DMS153 treated with DMSO at 0.1 percent for 48 hours (cell line): ENCODE data around the gene PTH2R.
A peak's percentile ranks its signal among the peaks of the same experiment; 100 is the strongest.
"Not testable (repeated sequence)": the region's sequence is repeated elsewhere in the genome, so short reads cannot be mapped to it uniquely, and the experiment has no call there.

Experiments
- DNase-seq: peaks from one replicate; lab custom pipeline; 2025; ENCODE audit not compliant: unreplicated experiment; lab: John Stamatoyannopoulos, UW

PTH2R gene, protein sequence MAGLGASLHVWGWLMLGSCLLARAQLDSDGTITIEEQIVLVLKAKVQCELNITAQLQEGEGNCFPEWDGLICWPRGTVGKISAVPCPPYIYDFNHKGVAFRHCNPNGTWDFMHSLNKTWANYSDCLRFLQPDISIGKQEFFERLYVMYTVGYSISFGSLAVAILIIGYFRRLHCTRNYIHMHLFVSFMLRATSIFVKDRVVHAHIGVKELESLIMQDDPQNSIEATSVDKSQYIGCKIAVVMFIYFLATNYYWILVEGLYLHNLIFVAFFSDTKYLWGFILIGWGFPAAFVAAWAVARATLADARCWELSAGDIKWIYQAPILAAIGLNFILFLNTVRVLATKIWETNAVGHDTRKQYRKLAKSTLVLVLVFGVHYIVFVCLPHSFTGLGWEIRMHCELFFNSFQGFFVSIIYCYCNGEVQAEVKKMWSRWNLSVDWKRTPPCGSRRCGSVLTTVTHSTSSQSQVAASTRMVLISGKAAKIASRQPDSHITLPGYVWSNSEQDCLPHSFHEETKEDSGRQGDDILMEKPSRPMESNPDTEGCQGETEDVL

DNA sequence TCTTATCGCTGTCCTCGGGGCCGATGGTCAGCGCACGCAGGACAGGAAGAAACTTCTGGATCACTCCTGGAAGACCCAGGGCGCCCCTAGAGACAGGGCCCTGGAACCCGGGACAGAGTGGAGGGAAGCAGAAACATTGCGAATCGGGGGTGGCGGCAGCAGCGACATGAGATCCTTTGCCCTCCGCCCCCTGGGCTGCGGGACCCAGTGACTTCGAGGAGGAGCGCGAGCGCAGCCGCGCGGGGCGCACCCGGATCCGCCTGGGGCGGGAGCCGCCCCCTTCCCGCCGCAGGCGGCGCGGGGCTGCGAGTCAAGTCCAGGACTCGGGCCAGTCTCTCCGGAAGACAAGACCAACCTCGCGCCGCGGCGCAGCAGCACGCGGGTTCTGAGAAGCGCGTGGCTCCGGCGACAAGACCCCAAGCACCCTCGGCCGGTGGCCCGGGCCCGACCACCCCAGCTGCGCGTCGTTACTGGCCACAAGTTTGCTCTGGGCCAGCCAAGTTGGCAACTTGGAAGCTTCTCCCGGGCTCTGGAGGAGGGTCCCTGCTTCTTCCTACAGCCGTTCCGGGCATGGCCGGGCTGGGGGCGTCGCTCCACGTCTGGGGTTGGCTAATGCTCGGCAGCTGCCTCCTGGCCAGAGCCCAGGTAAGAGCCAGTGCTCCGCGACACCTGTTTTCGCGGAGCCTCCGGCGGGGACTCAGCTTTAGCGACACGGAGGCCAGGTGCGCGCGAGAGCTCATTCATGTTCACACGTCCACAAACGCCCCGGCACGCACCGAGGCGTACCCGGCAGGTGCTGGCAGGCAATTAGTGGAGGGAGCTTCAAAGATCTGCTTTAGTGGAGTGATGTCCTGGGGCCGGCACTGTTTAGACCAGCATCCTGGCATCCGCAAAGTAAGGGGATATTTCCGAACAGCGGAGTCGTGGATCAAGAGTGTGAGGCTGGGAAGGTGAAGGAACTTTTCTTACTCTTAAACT, at the start of gene PTH2R:
PTH2R (plus strand) TSS at position 319 of the 978 bp plus-strand sequence; CDS start at position 571, 252 bp downstream.
- peak; percentile 59 for DNase-seq

DNA sequence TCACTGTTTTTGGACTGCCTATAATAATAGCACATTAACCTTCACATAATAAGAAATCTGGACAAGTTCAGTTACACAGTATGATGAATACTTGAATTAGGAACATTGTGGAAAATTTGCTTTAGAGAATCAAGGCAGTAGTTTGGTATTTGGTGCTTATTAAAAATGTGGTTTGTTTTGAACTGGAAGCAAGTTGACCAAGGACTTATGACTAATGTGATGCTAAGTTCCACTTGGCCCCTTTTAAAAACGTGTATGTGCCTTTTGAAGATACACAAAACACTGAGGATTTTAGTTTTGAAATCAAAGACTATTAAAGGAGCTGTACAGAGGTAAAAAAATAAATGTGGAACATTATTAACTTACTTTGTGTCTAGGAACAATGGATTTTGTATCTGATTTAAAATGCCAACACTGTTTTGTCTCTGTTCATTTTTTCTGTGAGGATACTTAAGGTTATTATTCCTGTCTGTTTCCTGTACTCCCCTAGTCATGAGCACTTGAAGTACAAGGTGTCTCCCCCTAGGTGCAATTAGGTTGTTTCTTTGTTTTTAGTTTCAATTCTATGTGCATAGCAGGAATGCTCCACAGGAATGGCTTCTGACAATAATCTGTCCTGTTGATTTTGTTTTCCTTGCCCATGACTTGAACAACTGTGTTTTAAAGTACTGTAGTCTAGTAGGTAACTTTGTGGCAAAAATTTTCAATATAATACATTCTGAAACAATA, 49.6 kb upstream of the PTH2R start:
- DNase-seq, result no peak

DNA sequence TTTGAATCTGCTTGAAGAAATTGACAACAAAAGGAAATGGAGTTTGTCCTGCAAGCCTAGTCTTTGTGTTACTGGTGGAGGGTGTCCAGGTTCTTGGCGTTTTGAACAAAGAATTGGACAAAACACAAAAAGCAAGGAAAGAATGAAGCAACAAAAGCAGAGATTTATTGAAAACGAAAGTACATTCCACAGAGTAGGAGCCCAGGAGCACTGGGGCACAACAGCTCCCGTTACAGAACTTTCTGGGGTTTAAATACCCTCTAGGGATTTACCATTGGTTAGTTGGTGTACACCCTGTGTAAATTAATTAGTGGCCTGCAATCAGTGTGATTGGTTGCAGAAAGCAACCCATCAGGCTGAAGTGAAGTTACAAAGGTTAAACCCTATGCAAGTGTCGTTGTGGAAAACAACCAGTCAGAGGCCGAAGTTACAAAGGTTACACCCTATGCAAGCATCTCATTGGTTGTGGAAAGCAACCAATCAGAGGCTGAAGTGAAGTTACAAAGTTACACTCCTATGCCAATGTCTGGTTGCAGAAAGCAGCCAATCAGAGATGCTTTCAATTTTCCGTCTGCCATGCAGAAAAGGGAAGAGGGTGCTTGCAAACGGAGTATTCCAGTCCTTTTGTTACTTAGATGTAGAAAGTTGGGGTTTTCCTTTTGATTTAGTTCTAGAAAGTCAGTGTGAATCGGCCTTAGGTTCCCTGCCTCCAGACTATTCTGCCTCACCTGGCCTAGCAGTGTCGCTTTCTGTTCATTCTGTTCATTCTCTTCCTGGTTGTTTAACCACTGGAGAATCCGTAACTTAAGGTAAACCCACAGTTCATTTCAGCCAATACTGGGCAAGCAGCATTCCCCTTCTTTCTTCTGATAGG, 47.6 kb upstream of the PTH2R start:
- DNase-seq, result no peak

DNA sequence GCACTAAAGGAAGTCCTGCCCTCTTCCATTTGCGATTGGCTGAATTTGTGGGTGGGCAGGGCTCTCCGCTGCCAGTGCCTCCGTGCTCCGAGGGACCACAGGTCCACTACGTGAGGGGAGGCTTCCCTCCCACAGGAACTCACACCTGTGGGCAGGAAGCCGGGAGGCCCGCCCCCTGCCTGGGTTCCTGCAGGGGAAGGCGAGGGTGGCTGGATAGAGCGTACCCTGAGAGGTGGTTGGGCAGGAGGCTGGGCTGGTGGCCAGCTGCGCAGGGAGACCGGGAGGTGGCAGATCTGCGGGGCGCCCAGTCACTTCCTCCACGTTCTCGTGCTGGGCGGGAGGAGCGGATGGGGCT, 47.0 kb upstream of the PTH2R start:
- no peak for DNase-seq

DNA sequence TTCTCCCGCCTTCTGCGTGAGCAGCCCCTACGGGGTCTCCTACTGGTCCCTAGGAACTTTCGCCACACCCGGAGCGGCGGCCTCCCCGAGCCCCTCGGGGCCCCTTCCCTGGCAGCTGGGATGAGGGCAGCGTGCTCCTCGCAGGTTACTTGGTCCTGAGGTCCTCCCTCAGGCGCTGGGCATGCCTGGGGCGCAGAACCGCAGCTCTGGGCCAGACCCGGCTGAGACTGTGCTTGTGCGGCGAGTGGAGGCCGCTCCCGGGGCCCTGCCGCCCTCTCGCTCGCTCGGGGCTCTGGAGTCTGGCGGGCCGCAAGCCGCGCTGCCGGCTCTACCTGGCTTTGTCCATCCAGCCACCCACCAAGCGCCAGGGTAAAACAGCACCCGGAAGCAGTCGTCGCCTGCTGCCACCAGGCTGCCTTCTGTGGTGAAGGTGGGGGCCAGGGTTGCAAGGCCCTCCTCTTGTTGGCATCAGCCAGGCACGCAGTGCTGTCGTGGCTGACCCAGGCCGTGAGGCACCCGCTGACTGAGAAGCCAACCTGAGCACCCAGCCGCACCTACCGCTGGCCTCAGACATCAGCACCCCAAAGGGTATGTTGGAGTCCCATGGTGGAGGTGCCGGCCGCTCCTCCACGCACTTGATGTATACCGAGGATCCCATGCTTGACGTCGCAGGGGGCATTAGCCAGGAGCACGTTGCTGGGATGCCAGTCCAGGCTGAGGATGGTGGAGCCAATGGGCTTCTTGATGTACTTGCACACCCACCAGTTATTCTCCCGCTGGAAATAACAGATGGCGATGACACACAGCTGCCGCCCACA, 46.1 kb upstream of the PTH2R start:
- no peak for DNase-seq

DNA sequence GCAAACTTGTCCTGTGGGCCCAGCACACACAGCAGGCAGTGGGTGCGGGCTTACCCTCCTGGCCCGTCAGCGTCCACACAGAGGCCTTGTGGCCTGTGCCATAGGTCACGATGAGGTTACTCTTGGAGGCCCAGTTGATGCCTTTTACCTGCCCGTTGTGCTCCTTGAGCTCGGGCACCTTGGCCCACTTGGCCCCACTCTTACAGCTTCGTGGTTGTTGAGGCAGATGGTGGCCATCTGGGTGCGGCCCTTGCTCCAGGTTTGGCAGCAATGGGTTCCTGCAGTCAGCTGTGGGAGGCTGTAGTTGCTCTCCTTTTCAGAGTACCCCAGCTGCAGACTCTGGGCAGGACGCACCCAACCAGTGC, 45.5 kb upstream of the PTH2R start:
- no peak for DNase-seq

DNA sequence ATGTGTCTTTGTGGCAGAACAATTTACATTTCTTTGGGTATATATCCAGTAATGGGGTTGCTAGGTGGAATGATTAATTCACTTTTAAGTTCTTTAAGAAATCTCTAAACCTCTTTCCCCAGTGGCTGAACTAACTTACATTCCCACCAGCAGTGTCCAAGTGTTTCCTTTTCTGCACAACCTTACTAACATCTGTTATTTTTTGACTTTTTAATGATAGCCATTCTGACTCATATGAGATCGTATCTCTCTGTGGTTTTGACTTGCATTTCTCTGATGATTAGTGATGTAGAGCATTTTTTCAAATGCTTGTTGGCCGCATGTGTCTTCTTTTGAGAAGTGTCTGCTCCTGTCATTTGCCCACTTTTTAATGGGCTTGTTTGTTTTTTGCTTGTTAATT, 43.1 kb upstream of the PTH2R start:
- no peak for DNase-seq

DNA sequence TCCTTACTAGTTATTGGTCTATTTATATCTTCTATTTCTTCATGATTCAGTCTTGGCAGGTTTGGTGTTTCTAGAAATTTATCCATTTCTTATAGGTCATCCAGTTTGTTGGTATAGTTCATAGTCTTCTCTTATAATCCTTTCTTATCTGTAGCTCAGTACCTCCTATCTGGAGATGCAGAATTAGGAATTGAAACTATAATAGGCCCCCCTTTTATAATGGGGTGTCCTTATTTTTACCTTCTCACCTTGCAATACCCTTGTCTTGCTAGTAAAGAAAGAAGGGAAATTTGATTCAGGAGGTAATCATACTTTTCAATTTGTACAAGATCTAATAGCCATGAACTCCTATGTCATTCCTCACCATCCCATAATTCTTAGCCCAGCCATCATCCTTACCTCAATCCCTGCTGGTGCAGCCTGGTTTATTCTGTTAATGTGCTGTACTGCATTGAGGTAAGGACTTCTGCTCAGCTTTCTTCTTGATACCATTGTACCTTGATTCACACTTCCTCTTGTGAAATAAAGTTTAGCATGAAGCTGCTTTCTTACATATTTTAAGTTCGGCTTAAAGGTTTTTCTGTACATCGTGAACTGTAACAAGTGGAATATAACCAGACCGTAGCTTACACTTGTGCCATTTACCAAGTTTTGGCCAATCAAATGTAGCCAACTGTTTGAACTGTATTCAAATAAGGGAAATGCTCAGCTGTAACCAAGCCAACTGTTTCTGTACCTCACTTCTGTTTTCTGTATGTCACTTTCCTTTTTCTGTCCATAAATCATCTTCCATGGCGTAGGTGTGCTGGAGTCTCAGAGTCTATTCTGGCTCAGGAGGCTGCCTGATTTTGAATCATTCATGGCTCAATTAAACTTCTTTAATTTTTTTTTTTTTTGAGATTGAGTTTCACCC, 40.1 kb upstream of the PTH2R start:
- DNase-seq, result no peak

DNA sequence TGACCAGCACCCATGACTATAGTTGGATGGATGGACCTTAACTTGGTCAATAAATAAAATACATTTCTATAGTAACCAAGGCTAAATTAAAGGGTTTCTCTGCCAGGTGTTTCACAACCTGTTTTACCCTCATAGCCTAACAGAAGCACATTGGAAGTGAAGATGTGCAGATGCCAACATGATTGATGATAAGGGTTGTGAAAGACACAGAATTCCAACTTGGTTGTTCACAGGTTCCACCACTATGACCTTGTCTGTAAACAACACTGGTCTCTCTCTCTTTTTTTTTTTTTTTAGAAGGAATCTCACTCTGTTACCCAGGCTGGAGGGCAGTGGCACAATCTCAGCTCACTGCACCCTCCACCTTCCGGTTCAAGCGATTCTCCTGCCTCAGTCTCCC, 37.5 kb upstream of the PTH2R start:
- no peak for DNase-seq

DNA sequence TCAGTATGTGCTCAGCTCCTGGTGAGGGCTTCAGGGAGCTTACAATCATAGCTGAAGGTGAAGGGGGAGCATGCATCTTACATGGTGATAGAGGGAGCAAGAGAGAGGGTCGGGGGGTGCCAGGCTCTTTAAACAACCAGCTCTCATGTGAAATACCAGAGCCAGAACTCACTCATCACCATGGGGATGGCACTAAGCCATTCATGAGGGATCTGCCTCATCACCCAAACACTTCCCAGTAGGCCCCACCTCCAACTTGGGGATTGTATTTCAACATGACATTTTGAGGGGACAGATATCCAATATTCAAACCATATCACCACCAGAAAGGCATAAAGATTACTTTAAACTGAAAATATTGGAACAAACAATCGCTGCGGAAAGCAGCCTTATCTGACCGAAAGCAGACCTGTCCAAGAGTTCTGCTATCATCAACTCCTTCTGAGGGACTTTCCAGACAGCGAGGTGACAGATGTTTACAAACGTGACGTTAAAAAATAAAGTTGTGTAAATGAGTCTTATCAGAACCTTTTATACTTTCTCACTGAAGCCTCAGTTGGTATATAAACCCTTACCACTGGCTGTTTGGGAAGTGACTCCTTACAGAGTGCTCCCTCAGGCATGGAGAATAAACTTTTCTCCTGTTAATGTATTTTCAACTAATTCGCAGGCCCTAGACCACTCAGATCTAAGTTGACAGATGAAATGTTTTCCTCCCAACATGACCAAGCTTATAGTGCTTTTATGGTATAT, 35.5 kb upstream of the PTH2R start:
- no peak for DNase-seq

DNA sequence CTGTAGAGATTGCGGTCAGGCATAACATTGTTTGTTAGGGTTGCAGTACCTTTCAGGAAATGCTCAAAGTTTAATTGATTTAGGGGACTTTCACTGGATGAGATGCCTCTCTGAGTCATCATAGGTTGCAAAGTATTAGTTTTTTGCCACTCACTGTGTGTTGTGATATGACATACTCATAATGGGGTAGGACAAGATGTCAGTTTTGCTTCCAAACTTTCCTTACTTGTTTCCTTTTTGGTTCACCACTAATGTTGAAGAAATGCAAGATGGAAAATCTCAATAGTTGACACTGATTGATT, 35.0 kb upstream of the PTH2R start:
- DNase-seq, result no peak

DNA sequence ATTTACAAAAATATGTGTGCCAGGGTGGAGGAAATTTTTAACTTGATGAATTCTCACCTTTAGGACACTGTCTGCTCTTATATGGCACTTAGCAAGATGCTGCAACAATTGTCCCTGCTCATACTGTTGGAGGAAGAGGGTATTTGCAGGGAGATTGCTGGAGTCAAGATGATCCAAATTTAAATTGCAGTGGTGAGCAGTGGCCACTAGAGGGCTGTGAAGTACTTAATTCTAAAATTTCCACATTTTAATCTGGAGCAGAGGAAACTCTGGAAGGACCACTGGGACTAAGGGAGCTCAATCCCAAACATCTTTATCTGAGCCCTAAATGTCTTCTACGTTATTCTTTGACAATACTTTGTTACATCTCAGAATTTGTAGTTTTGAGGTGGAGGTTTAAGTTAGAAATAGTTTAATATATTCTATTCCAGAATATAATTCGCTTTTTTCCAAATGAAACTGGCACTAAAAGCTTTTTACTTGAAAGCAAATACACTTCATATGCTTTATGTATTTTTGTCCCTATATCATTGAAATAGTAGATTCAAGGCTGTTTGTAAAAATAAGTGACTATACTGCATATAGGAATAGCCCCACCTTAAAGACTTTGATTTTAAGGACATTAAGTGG, 33.0 kb upstream of the PTH2R start:
- no peak for DNase-seq

DNA sequence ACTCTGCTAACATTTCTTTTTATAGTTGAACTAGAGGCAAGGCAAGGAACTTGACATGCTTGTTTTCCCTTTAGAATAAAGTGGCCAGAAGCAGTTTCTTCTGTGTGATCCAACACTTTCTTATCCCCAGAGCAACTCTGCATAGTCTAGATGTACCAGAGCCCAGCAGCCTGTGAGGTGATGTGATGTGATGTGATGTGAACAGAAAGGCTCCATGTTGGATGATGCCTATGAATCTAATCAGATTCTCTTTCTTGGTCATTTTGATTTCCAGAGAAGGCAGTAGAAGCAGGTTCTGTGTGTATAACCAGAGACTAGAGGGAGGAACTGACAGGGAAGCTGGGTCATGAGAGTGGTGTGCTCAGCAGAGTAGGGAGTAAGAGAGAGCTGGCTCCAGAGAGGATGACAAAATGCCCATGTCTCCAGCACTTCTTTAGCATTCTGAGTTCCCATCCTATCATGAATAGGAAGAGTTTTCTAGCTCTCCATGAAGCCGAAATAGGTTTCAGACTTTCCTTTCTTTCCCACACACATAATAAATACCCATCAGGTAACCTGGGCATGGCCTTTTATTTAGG, 31.0 kb upstream of the PTH2R start:
- DNase-seq, result no peak

DNA sequence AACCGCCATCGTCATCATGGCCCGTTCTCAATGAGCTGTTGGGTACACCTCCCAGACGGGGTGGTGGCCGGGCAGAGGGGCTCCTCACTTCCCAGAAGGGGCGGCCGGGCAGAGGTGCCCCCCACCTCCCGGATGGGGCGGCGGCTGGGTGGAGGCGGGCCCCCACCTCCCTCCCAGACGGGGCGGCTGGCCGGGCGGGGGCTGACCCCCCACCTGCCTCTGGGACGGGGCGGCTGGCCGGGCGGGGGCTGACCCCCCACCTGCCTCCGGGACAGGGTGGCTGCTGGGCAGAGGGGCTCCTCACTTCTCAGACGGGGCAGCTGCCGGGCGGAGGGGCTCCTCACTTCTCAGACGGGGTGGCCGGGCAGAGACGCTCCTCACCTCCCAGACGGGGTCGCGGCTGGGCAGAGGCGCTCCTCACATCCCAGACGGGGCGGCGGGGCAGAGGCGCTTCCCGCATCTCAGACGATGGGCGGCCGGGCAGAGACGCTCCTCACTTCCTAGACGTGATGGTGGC, 29.2 kb upstream of the PTH2R start:
- DNase-seq, result not testable (repeated sequence)

DNA sequence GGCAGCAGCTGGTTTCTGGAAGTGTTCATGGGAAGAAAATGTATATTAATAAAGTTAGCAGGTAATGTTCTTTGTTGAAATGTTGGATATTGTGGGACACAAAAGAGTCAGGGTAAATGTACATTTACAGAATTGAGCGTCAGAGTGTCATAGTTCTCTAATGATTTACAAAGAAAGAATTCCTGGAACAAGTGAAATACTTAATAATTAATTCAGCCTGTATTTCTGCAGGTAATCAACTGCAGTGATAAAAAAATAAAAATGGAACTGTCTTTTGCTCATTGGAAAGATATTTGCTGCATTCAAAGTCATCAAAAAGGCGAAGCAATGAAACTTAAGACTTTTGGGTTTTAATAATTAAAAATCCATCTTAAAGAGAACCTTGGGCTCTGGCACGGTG, 27.4 kb upstream of the PTH2R start:
- no peak for DNase-seq

DNA sequence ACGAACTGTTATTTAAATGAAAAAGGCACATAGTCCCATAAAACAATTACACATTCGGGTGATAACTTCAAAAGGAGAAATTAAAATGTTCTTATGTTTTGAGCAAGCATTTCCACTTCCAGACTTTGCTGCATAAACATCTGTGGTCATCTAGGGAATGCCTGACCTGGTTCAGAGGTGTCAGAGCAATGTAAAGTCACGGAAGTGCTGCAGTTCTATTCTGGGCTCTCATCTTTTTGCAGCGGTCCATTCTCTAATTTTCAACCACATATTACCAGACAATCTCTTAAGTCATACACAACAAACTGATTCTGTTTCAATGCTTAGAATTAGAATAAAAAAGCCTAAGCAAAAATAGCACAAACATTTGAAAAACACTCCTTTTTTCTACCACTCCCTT, 22.0 kb upstream of the PTH2R start:
- DNase-seq, result no peak

DNA sequence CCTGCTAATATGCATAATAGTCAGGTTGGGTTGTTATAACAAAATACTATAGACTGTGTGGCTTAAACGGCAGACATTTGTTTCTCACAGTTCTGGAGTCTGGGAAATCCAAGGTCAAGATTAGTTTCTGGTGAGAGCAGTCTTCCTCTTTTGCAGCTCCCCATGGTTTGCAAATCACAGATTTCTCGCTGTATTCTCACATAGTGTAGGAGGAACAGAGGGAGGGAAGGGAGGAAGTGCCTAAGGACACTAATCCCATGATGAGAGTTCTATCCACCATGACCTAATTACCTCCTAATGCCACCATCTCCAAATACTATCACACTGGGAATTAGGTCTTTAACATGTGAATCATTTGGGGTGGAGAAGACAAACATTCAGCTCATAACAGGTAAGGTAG, 20.1 kb upstream of the PTH2R start:
- DNase-seq, result no peak
